Neural cell (in vitro differentiated cells): ENCODE results near the gene VPS13D. TPM values are rescaled to one million over a fixed set of nuclear protein-coding genes. Genes with fewer than 3 reads are reported as not detected.

Experiments
- H2AFZ ChIP-seq: fragments of 200-600, 300-800 bp; sonication (generic), shearing (Covaris generic); 2 replicates; pipeline ENCODE4 v1.6.0; 2014; ENCODE audit warnings: low read depth, mild to moderate bottlenecking, antibody characterized with exemption, low read length, moderate library complexity
- H3F3A ChIP-seq: fragments of 200-600 bp; shearing (Covaris generic); 2 replicates; pipeline ENCODE4 v1.6.1; 2016; ENCODE audit warnings: mild to moderate bottlenecking, moderate library complexity, mixed read lengths, antibody characterized with exemption, low read length; ENCODE audit not compliant: insufficient read depth, poor library complexity, severe bottlenecking
- H3K27ac ChIP-seq: fragments of 200-600, 300-800 bp; sonication (generic), shearing (Covaris generic); 2 replicates; pipeline ENCODE4 v1.5.1; 2014; ENCODE audit warnings: mild to moderate bottlenecking, low read length, moderate library complexity
- H3K27me3 ChIP-seq: fragments of 300-800, 200-600 bp; sonication (generic), shearing (Covaris generic); 2 replicates; pipeline ENCODE4 v1.6.0; 2014; ENCODE audit warnings: mild to moderate bottlenecking, low read depth, low read length, moderate library complexity; ENCODE audit not compliant: insufficient read depth
- H3K36me3 ChIP-seq: fragments of 300-800, 200-600 bp; sonication (generic), shearing (Covaris generic); 2 replicates; pipeline ENCODE4 v1.5.1; 2014; ENCODE audit warnings: mild to moderate bottlenecking, antibody characterized with exemption, low read length, moderate library complexity; ENCODE audit not compliant: insufficient read depth
- H3K4me2 ChIP-seq: fragments of 300-800, 200-600 bp; sonication (generic), shearing (Covaris generic); 2 replicates; pipeline ENCODE4 v1.6.0; 2014; ENCODE audit warnings: mild to moderate bottlenecking, low read length
- H3K4me3 ChIP-seq: fragments of 300-800, 200-600 bp; sonication (generic), shearing (Covaris generic); 2 replicates; pipeline ENCODE4 v1.5.1; 2014; ENCODE audit warnings: mild to moderate bottlenecking, low read length, moderate library complexity
- H3K79me2 ChIP-seq: fragments of 200-600 bp; shearing (Covaris generic); replicated peaks from 2 replicates; pipeline ENCODE4 v1.6.0; 2014; ENCODE audit warnings: mild to moderate bottlenecking, low read length, moderate library complexity; ENCODE audit not compliant: insufficient read depth
- H3K9ac ChIP-seq: fragments of 300-800, 200-600 bp; sonication (generic), shearing (Covaris generic); 2 replicates; pipeline ENCODE4 v1.6.1; 2016; ENCODE audit warnings: mild to moderate bottlenecking, low read length, mixed read lengths
- H3K9me2 ChIP-seq: fragments of 200-600 bp; shearing (Covaris generic); 2 replicates; pipeline ENCODE4 v1.6.1; 2016; ENCODE audit warnings: mild to moderate bottlenecking, low read length, mixed read lengths; ENCODE audit not compliant: insufficient read depth
- H3K9me3 ChIP-seq: fragments of 200-600, 300-800 bp; sonication (generic), shearing (Covaris generic); 2 replicates; pipeline ENCODE4 v1.6.1; 2016; ENCODE audit warnings: mild to moderate bottlenecking, mixed run types, low read length, moderate library complexity, mixed read lengths
- H4K20me1 ChIP-seq: fragments of 200-600 bp; shearing (Covaris generic); 2 replicates; pipeline ENCODE4 v1.6.1; 2016; ENCODE audit warnings: mild to moderate bottlenecking, mixed run types; ENCODE audit not compliant: insufficient read depth
- EP300 ChIP-seq: fragments of 450-650 bp; conservative IDR thresholded peaks from 2 replicates; pipeline ENCODE4 v1.6.1; 2014; ENCODE audit warnings: antibody characterized with exemption, mild to moderate bottlenecking, moderate library complexity; ENCODE audit not compliant: poor library complexity, severe bottlenecking
- EZH2 ChIP-seq: fragments of 200-600, 300-800 bp; shearing (Covaris generic), sonication (generic); IDR thresholded peaks from 2 replicates; pipeline ENCODE4 v1.6.1; 2014; ENCODE audit warnings: antibody characterized with exemption, low read length, borderline replicate concordance, mild to moderate bottlenecking; ENCODE audit not compliant: insufficient read depth, poor library complexity, severe bottlenecking
- MXI1 ChIP-seq: fragments of 450-650 bp; conservative IDR thresholded peaks from 2 replicates; pipeline ENCODE4 v1.6.1; 2014; ENCODE audit warnings: antibody characterized with exemption, mild to moderate bottlenecking; ENCODE audit not compliant: poor library complexity, severe bottlenecking
- POLR2AphosphoS5 ChIP-seq: IDR thresholded peaks from 2 replicates; pipeline ENCODE4 v1.6.1; 2012
- RAD21 ChIP-seq: fragments of 450-650 bp; conservative IDR thresholded peaks from 2 replicates; pipeline ENCODE4 v1.6.1; 2014; ENCODE audit warnings: antibody characterized with exemption, mild to moderate bottlenecking, moderate library complexity
- SMC3 ChIP-seq: fragments of 450-650 bp; conservative IDR thresholded peaks from 2 replicates; pipeline ENCODE4 v1.6.1; 2014; ENCODE audit warnings: antibody characterized with exemption, mild to moderate bottlenecking, moderate library complexity; ENCODE audit not compliant: poor library complexity
- TAF1 ChIP-seq: IDR thresholded peaks from 2 replicates; pipeline ENCODE4 v1.6.1; 2012; ENCODE audit warnings: low read depth
- polyA plus RNA-seq: library from polyadenylated mRNA; depleted of rRNA; stranded (reverse); fragments of >200 nt; gene quantifications from 2 replicates; pipeline ENCODE4 v1.2.3, GENCODE V29; 2014
- TF ChIP-seq, protein P1 (sequence below): IDR thresholded peaks from 2 replicates; pipeline ENCODE4 v1.6.1; 2012; ENCODE audit warnings: borderline replicate concordance
- TF ChIP-seq, protein P2 (sequence below): fragments of 450-650 bp; IDR thresholded peaks from 2 replicates; pipeline ENCODE4 v1.5.1; 2014; ENCODE audit warnings: antibody characterized with exemption, mild to moderate bottlenecking, moderate library complexity; ENCODE audit not compliant: poor library complexity, severe bottlenecking

The VPS13D gene
- polyA plus RNA-seq, 1 donor from 2014 or later: 24.5 TPM

GRCh38 chr1:12215118-12215961 lies 14.5 kb upstream of the VPS13D start:
- no peaks in the 10 kb centered on the region for H3F3A ChIP-seq
- no peak overlapping the region for H2AFZ ChIP-seq
- no peak overlapping the region for H3K27ac ChIP-seq
- no peaks in the 10 kb centered on the region for H3K9me2 ChIP-seq
- H3K9me3 ChIP-seq: no peaks in the 10 kb centered on the region
- no peak overlapping the region for H3K4me3 ChIP-seq
- TF ChIP-seq RAD21: no peak
- TF ChIP-seq EZH2: no peak
- no peak for TF ChIP-seq MXI1
- TF ChIP-seq, protein P1, sequence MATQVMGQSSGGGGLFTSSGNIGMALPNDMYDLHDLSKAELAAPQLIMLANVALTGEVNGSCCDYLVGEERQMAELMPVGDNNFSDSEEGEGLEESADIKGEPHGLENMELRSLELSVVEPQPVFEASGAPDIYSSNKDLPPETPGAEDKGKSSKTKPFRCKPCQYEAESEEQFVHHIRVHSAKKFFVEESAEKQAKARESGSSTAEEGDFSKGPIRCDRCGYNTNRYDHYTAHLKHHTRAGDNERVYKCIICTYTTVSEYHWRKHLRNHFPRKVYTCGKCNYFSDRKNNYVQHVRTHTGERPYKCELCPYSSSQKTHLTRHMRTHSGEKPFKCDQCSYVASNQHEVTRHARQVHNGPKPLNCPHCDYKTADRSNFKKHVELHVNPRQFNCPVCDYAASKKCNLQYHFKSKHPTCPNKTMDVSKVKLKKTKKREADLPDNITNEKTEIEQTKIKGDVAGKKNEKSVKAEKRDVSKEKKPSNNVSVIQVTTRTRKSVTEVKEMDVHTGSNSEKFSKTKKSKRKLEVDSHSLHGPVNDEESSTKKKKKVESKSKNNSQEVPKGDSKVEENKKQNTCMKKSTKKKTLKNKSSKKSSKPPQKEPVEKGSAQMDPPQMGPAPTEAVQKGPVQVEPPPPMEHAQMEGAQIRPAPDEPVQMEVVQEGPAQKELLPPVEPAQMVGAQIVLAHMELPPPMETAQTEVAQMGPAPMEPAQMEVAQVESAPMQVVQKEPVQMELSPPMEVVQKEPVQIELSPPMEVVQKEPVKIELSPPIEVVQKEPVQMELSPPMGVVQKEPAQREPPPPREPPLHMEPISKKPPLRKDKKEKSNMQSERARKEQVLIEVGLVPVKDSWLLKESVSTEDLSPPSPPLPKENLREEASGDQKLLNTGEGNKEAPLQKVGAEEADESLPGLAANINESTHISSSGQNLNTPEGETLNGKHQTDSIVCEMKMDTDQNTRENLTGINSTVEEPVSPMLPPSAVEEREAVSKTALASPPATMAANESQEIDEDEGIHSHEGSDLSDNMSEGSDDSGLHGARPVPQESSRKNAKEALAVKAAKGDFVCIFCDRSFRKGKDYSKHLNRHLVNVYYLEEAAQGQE: no peak
- TF ChIP-seq EP300: no peak
- TF ChIP-seq TAF1: no peak
- TF ChIP-seq, protein P2, sequence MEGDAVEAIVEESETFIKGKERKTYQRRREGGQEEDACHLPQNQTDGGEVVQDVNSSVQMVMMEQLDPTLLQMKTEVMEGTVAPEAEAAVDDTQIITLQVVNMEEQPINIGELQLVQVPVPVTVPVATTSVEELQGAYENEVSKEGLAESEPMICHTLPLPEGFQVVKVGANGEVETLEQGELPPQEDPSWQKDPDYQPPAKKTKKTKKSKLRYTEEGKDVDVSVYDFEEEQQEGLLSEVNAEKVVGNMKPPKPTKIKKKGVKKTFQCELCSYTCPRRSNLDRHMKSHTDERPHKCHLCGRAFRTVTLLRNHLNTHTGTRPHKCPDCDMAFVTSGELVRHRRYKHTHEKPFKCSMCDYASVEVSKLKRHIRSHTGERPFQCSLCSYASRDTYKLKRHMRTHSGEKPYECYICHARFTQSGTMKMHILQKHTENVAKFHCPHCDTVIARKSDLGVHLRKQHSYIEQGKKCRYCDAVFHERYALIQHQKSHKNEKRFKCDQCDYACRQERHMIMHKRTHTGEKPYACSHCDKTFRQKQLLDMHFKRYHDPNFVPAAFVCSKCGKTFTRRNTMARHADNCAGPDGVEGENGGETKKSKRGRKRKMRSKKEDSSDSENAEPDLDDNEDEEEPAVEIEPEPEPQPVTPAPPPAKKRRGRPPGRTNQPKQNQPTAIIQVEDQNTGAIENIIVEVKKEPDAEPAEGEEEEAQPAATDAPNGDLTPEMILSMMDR: no peak
- TF ChIP-seq SMC3: no peak
- H3K36me3 ChIP-seq: no peaks in the 10 kb centered on the region
- H3K9ac ChIP-seq: no peak overlapping the region
- no peaks in the 10 kb centered on the region for H3K27me3 ChIP-seq
- H4K20me1 ChIP-seq: no peaks in the 10 kb centered on the region
- no peaks in the 10 kb centered on the region for H3K79me2 ChIP-seq
- H3K4me2 ChIP-seq: no peak overlapping the region

GRCh38 chr1:12219800-12220199 lies 10.0 kb upstream of the VPS13D start:
- H3K36me3 ChIP-seq: no peaks in the 10 kb centered on the region
- TF ChIP-seq EP300 (no peak), POLR2AphosphoS5 (no peak), TAF1 (no peak), RAD21 (no peak), EZH2 (no peak), MXI1 (no peak), SMC3 (no peak)
- TF ChIP-seq, protein P1: no peak
- TF ChIP-seq, protein P2: no peak
- H3K79me2 ChIP-seq: no peaks in the 10 kb centered on the region
- no peak overlapping the region for H2AFZ ChIP-seq
- no peaks in the 10 kb centered on the region for H4K20me1 ChIP-seq
- H3K9me2 ChIP-seq: no peaks in the 10 kb centered on the region
- H3K27ac ChIP-seq: no peak overlapping the region
- no peaks in the 10 kb centered on the region for H3K27me3 ChIP-seq
- H3K9ac ChIP-seq: no peak overlapping the region
- H3K4me2 ChIP-seq: no peak overlapping the region
- H3F3A ChIP-seq: no peaks in the 10 kb centered on the region
- no peak overlapping the region for H3K4me3 ChIP-seq
- no peaks in the 10 kb centered on the region for H3K9me3 ChIP-seq
